NB4 (cell line): ENCODE measurements around the gene SGMS1.
"Not testable (repeated sequence)": the region's sequence is repeated elsewhere in the genome, so short reads cannot be mapped to it uniquely, and the experiment has no call there.

Experiments
- DNase-seq: peaks from one replicate; pipeline ENCODE4 v3.0.0; 2010; ENCODE audit warnings: low read depth
- H3K4me3 ChIP-seq: one replicate; pipeline ENCODE4 v1.5.1; 2011; ENCODE audit warnings: mild to moderate bottlenecking, low read depth, low read length, moderate library complexity
- MAX ChIP-seq: IDR thresholded peaks from 2 replicates; pipeline ENCODE4 v1.6.1; 2011; ENCODE audit warnings: low read depth, low read length
- MYC ChIP-seq: IDR thresholded peaks from 2 replicates; pipeline ENCODE4 v1.6.1; 2011; ENCODE audit warnings: low read depth, low read length
- POLR2A ChIP-seq: IDR thresholded peaks from 2 replicates; pipeline ENCODE4 v1.6.1; 2011; ENCODE audit warnings: mild to moderate bottlenecking; ENCODE audit not compliant: insufficient read length; ENCODE audit errors: extremely low read depth
- TF ChIP-seq, protein P1 (sequence below): IDR thresholded peaks from one replicate; pipeline ENCODE4 v1.5.1; 2012; ENCODE audit warnings: low read depth, low read length

Gene SGMS1

GRCh38 chr10:50426485-50426884 is 197.3 kb downstream of the SGMS1 start:
- DNase-seq = no peak
- TF ChIP-seq POLR2A (no peak), MYC (no peak), MAX (no peak)
- TF ChIP-seq, protein P1, sequence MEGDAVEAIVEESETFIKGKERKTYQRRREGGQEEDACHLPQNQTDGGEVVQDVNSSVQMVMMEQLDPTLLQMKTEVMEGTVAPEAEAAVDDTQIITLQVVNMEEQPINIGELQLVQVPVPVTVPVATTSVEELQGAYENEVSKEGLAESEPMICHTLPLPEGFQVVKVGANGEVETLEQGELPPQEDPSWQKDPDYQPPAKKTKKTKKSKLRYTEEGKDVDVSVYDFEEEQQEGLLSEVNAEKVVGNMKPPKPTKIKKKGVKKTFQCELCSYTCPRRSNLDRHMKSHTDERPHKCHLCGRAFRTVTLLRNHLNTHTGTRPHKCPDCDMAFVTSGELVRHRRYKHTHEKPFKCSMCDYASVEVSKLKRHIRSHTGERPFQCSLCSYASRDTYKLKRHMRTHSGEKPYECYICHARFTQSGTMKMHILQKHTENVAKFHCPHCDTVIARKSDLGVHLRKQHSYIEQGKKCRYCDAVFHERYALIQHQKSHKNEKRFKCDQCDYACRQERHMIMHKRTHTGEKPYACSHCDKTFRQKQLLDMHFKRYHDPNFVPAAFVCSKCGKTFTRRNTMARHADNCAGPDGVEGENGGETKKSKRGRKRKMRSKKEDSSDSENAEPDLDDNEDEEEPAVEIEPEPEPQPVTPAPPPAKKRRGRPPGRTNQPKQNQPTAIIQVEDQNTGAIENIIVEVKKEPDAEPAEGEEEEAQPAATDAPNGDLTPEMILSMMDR = no peak
- H3K4me3 ChIP-seq = no peak overlapping the region

- H3K4me3 ChIP-seq, DNase-seq: not testable (repeated sequence)
These were observed 198.5 kb downstream of the SGMS1 start for GRCh38 chr10:50425215-50425614.

DNA sequence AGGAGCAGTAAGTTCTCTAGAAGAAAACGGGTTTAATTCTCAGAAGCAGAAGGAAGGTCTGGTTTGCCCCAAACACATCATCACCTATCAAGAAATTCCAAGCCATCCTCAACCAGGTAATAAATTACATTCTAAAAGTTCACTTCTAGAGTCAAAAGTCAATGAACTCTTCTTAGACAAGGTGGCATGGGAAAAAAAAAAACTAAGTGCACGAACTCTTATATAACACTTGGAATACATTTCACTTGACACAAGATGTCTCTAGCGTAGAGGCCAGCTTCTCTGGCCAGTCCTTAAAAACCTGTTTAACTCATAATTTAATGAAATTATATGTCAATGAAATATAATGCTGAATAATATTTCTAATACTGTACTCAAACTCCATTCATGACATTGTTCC is 200.3 kb downstream of the SGMS1 start:
- H3K4me3 ChIP-seq = no peak overlapping the region
- no peak for DNase-seq

DNA sequence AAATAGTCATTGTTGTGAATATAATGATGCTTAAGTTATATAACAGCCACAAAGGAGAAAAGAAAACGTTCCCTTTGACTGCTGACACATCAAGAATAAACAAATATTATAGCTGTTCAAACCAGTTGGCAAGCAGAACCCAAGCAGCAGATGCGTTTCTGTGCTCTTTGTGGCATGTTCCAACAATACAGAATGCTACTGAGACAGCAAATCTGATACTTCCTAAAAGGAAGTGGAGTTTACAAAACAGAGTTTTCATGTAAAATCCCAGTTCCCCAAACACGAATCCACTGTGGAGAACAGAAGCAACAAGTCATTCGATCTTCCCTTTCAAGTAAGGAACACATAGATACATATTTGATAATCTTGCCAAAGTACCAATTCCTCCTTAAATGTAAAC is 201.5 kb downstream of the SGMS1 start:
- no peak for DNase-seq
- TF ChIP-seq MYC = no peak
- H3K4me3 ChIP-seq = no peak overlapping the region

More for the DNA sequence above, 200.3 kb downstream of the SGMS1 start:
- TF ChIP-seq MAX = no peak
- TF ChIP-seq, protein P1 = no peak
- TF ChIP-seq POLR2A = no peak
- no peak for TF ChIP-seq MYC

GRCh38 chr10:50421026-50421719 is 202.6 kb downstream of the SGMS1 start:
- peak; percentile 75 for DNase-seq
- no peak overlapping the region for H3K4me3 ChIP-seq
- no peak for TF ChIP-seq POLR2A
- no peak for TF ChIP-seq MYC
- TF ChIP-seq MAX = no peak
- TF ChIP-seq, protein P1 = peak; percentile 84

DNA sequence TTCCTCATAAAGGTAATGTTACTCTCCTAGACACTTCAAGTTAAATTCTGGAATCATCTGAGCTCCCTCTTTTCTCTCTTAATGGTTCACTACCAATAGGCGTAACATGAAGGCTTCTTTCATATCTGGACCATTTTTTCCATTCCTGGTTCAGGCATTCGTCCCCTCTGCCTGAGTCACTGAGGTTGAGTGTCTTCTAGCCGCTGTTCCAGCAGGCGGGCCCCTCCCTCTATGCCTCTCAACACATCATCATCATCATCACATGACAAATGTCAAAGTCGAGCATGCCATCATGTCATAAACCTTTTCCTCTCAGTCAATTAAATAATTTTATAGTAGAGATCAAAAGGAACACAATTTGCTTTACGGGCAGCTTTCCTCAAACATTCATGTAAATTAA is 203.6 kb downstream of the SGMS1 start:
- DNase-seq = no peak
- H3K4me3 ChIP-seq = no peak overlapping the region
- no peak for TF ChIP-seq MYC
- TF ChIP-seq MAX = no peak
- TF ChIP-seq, protein P1 = no peak
- no peak for TF ChIP-seq POLR2A

- TF ChIP-seq MAX (no peak), MYC (no peak), POLR2A (no peak)
- TF ChIP-seq, protein P1 = no peak
- H3K4me3 ChIP-seq = no peak overlapping the region
These were observed 204.0 kb downstream of the SGMS1 start for GRCh38 chr10:50419756-50420155.

More at GRCh38 chr10:50419756-50420155, 204.0 kb downstream of the SGMS1 start:
- no peak for DNase-seq
